ENCODE results near the gene TMEM88. TPM values are rescaled to one million over a fixed set of nuclear protein-coding genes. Genes with fewer than 3 reads are reported as not detected.

TMEM88 gene
- polyA plus RNA-seq, 4 donors: 3.8 to 17.5 (median 7.3) TPM

GRCh38 chr17:7839876-7840261 is 15.0 kb upstream of the TMEM88 start:
- Histone ChIP-seq H3K27ac (ENCODE audit: low read depth in 1 of 3, low read length in 2 of 3) (peak overlapping the region; percentile 41 to 99 (median 67)), H3K36me3 (ENCODE audit: control insufficient read depth in 3 of 3, insufficient read depth in 2 of 3, low read depth in 1 of 3, low read length in 3 of 3) (peaks cover 0 to 4% (median 0%) of the 10 kb centered on the region in 3 donors), H3K27me3 (ENCODE audit: control insufficient read depth in 3 of 3, insufficient read depth in 3 of 3, low read length in 3 of 3) (no peaks in the 10 kb centered on the region), H3K4me3 (ENCODE audit: low read depth in 1 of 3, low read length in 3 of 3) (no peak overlapping the region), H3K9me3 (ENCODE audit: control insufficient read depth in 2 of 2, insufficient read depth in 1 of 2, low read depth in 1 of 2, low read length in 1 of 2) (no peaks in the 10 kb centered on the region), H3K4me1 (ENCODE audit: control insufficient read depth in 3 of 3, insufficient read depth in 2 of 3, low read depth in 1 of 3, low read length in 2 of 3) (peaks cover 4 to 54% (median 16%) of the 10 kb centered on the region in 3 donors)
- no peak for FAIRE-seq
- DNase-seq: no peak
- 19 to 44% (median 43%) methylated on average over 2 of the region's 2 CpGs for WGBS, 3 donors

DNA sequence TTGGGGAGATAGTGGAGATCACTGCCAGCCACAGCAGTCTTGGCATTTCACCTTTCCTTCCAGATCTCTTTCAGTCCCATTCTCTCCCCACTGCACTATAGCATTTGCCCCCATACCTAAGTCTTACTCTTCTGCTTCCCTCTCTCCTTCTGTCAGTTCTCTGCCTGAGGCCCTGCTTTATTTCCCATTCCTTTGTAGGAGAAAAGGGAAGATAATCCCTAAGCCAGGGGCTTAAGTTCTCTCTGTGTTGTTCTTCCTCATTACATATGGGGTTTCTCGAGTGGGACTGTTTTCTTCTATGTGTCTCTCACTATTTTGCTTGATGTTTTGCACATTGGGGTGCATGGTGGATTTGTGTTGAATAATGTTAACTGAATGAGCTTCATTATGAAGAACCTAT is 14.4 kb upstream of the TMEM88 start:
- Histone ChIP-seq H3K27ac (ENCODE audit: low read depth in 1 of 3, low read length in 2 of 3) (peak overlapping the region; percentile 94 to 99 (median 96)), H3K4me1 (ENCODE audit: control insufficient read depth in 3 of 3, insufficient read depth in 2 of 3, low read depth in 1 of 3, low read length in 2 of 3) (peaks cover 4 to 60% (median 20%) of the 10 kb centered on the region in 3 donors)

DNA sequence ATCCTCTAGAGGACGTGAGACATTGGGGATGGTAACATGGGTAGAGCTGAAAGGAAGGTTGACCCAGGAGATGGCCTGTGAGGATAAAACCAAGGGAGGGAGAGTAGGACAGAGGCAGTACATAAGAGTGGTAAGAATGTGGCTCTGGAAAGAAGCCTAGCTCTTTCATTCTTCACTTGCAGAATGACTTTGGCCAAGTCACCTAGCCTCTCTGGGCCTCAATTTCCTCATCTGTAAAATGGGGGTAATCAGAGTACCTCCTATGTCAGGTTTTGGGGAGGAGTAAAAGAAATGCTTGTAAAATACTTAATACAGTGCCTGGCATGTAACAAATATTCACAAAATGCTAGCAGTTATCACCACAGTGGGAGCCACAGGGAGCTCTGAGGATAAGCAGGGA is 14.0 kb upstream of the TMEM88 start:
- Histone ChIP-seq H3K27me3 (ENCODE audit: control insufficient read depth in 3 of 3, insufficient read depth in 3 of 3, low read length in 3 of 3) (no peaks in the 10 kb centered on the region), H3K4me3 (ENCODE audit: low read depth in 1 of 3, low read length in 3 of 3) (peak overlapping the region in 2 of 3 donors; percentile 71 to 84), H3K9me3 (ENCODE audit: control insufficient read depth in 2 of 2, insufficient read depth in 1 of 2, low read depth in 1 of 2, low read length in 1 of 2) (no peaks in the 10 kb centered on the region), H3K36me3 (ENCODE audit: control insufficient read depth in 3 of 3, insufficient read depth in 2 of 3, low read depth in 1 of 3, low read length in 3 of 3) (peaks cover 0 to 14% (median 1%) of the 10 kb centered on the region in 3 donors), H3K27ac (ENCODE audit: low read depth in 1 of 3, low read length in 2 of 3) (peak overlapping the region; percentile 94 to 99 (median 96)), H3K4me1 (ENCODE audit: control insufficient read depth in 3 of 3, insufficient read depth in 2 of 3, low read depth in 1 of 3, low read length in 2 of 3) (peaks cover 4 to 63% (median 20%) of the 10 kb centered on the region in 3 donors)
- no peak for DNase-seq
- no peak for FAIRE-seq
- WGBS, 3 donors: 42 to 51% (median 47%) methylated on average over 1 of the region's 1 CpG

More for the DNA sequence above, 14.4 kb upstream of the TMEM88 start:
- Histone ChIP-seq H3K4me3 (ENCODE audit: low read depth in 1 of 3, low read length in 3 of 3) (no peak overlapping the region), H3K9me3 (ENCODE audit: control insufficient read depth in 2 of 2, insufficient read depth in 1 of 2, low read depth in 1 of 2, low read length in 1 of 2) (no peaks in the 10 kb centered on the region), H3K36me3 (ENCODE audit: control insufficient read depth in 3 of 3, insufficient read depth in 2 of 3, low read depth in 1 of 3, low read length in 3 of 3) (peaks cover 0 to 10% (median 0%) of the 10 kb centered on the region in 3 donors), H3K27me3 (ENCODE audit: control insufficient read depth in 3 of 3, insufficient read depth in 3 of 3, low read length in 3 of 3) (no peaks in the 10 kb centered on the region)
- 32 to 57% (median 54%) methylated on average over 1 of the region's 1 CpG for WGBS, 3 donors
- DNase-seq (no peak), FAIRE-seq (no peak)

DNA sequence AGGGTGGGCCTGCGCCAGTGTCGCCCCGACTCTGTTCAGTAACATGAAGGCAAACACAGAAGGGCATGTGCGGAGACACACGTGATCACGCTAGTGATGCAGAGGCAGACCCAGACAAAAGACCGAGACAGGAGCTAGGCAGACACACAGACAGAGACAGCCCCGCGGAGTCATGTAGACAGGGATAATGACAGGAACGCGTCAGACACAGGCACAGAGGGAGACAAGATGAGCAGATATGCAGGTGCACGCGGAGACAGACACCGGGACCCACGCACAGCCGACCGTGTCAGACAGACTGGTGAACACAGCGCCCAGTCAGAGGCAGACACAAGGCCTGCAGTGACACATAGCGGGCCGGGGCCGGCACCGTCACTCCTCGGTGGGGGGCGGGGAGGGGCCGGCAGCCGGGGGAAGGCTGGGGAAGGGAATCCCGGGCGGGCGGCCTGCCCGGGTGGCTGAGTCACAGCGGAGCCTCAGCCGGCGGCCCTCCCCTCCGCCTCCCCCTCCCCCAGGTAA is 13.4 kb upstream of the TMEM88 start:
- peak; percentile 80 to 88 for DNase-seq
- no peak for FAIRE-seq
- 1 to 3% (median 3%) methylated on average over 26 to 34 of the region's 34 CpGs for WGBS, 3 donors
- Histone ChIP-seq H3K4me1 (ENCODE audit: control insufficient read depth in 3 of 3, insufficient read depth in 2 of 3, low read depth in 1 of 3, low read length in 2 of 3) (peaks cover 4 to 59% (median 20%) of the 10 kb centered on the region in 3 donors), H3K4me3 (ENCODE audit: low read depth in 1 of 3, low read length in 3 of 3) (peak overlapping the region; percentile 62 to 84 (median 71)), H3K27ac (ENCODE audit: low read depth in 1 of 3, low read length in 2 of 3) (peak overlapping the region; percentile 94 to 99 (median 96)), H3K36me3 (ENCODE audit: control insufficient read depth in 3 of 3, insufficient read depth in 2 of 3, low read depth in 1 of 3, low read length in 3 of 3) (peaks cover 2 to 20% (median 6%) of the 10 kb centered on the region in 3 donors), H3K9me3 (ENCODE audit: control insufficient read depth in 2 of 2, insufficient read depth in 1 of 2, low read depth in 1 of 2, low read length in 1 of 2) (no peaks in the 10 kb centered on the region), H3K27me3 (ENCODE audit: control insufficient read depth in 3 of 3, insufficient read depth in 3 of 3, low read length in 3 of 3) (no peaks in the 10 kb centered on the region)

GRCh38 chr17:7841915-7842379 is 12.9 kb upstream of the TMEM88 start:
- no peak for FAIRE-seq
- Histone ChIP-seq H3K27ac (ENCODE audit: low read depth in 1 of 3, low read length in 2 of 3) (peak overlapping the region; percentile 94 to 99 (median 96)), H3K27me3 (ENCODE audit: control insufficient read depth in 3 of 3, insufficient read depth in 3 of 3, low read length in 3 of 3) (no peaks in the 10 kb centered on the region), H3K9me3 (ENCODE audit: control insufficient read depth in 2 of 2, insufficient read depth in 1 of 2, low read depth in 1 of 2, low read length in 1 of 2) (no peaks in the 10 kb centered on the region), H3K36me3 (ENCODE audit: control insufficient read depth in 3 of 3, insufficient read depth in 2 of 3, low read depth in 1 of 3, low read length in 3 of 3) (peaks cover 6 to 25% (median 9%) of the 10 kb centered on the region in 3 donors), H3K4me3 (ENCODE audit: low read depth in 1 of 3, low read length in 3 of 3) (peak overlapping the region; percentile 62 to 84 (median 71)), H3K4me1 (ENCODE audit: control insufficient read depth in 3 of 3, insufficient read depth in 2 of 3, low read depth in 1 of 3, low read length in 2 of 3) (peaks cover 4 to 54% (median 19%) of the 10 kb centered on the region in 3 donors)
- WGBS, 3 donors: 0 to 1% (median 1%) methylated on average over 40 to 46 of the region's 46 CpGs
- DNase-seq: peak; percentile 90 to 97

GRCh38 chr17:7842380-7843256 is 12.2 kb upstream of the TMEM88 start:
- Histone ChIP-seq H3K36me3 (ENCODE audit: control insufficient read depth in 3 of 3, insufficient read depth in 2 of 3, low read depth in 1 of 3, low read length in 3 of 3) (peaks cover 9 to 31% (median 10%) of the 10 kb centered on the region in 3 donors), H3K27ac (ENCODE audit: low read depth in 1 of 3, low read length in 2 of 3) (peak overlapping the region; percentile 94 to 99 (median 96)), H3K4me1 (ENCODE audit: control insufficient read depth in 3 of 3, insufficient read depth in 2 of 3, low read depth in 1 of 3, low read length in 2 of 3) (peaks cover 4 to 48% (median 16%) of the 10 kb centered on the region in 3 donors), H3K4me3 (ENCODE audit: low read depth in 1 of 3, low read length in 3 of 3) (peak overlapping the region; percentile 62 to 84 (median 71)), H3K27me3 (ENCODE audit: control insufficient read depth in 3 of 3, insufficient read depth in 3 of 3, low read length in 3 of 3) (no peaks in the 10 kb centered on the region), H3K9me3 (ENCODE audit: control insufficient read depth in 2 of 2, insufficient read depth in 1 of 2, low read depth in 1 of 2, low read length in 1 of 2) (no peaks in the 10 kb centered on the region)
- FAIRE-seq (no peak), DNase-seq (peak; percentile 79 to 81)
- 0 to 1% (median 1%) methylated on average over 45 to 47 of the region's 47 CpGs for WGBS, 3 donors

DNA sequence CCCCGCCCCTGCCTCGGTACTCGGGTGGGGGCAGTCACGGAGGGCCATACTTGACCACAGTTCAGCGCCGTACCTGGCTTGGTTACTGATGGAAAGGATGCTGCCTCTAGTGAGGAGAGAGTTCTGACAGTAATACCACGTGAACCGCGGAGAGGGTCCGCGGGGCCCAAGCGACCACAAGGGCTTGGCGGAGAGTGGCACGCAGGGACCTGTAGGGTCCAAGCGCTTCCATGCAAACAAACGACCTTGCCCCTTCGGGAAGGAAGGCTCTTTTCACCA is 11.7 kb upstream of the TMEM88 start:
- Histone ChIP-seq H3K27ac (ENCODE audit: low read depth in 1 of 3, low read length in 2 of 3) (peak overlapping the region; percentile 94 to 99 (median 96)), H3K36me3 (ENCODE audit: control insufficient read depth in 3 of 3, insufficient read depth in 2 of 3, low read depth in 1 of 3, low read length in 3 of 3) (peaks cover 9 to 36% (median 10%) of the 10 kb centered on the region in 3 donors), H3K4me3 (ENCODE audit: low read depth in 1 of 3, low read length in 3 of 3) (peak overlapping the region; percentile 62 to 84 (median 71)), H3K4me1 (ENCODE audit: control insufficient read depth in 3 of 3, insufficient read depth in 2 of 3, low read depth in 1 of 3, low read length in 2 of 3) (peaks cover 4 to 44% (median 14%) of the 10 kb centered on the region in 3 donors), H3K27me3 (ENCODE audit: control insufficient read depth in 3 of 3, insufficient read depth in 3 of 3, low read length in 3 of 3) (no peaks in the 10 kb centered on the region), H3K9me3 (ENCODE audit: control insufficient read depth in 2 of 2, insufficient read depth in 1 of 2, low read depth in 1 of 2, low read length in 1 of 2) (no peaks in the 10 kb centered on the region)
- 0 to 1% (median 0%) methylated on average over 17 of the region's 17 CpGs for WGBS, 3 donors
- FAIRE-seq: no peak
- DNase-seq: no peak

DNA sequence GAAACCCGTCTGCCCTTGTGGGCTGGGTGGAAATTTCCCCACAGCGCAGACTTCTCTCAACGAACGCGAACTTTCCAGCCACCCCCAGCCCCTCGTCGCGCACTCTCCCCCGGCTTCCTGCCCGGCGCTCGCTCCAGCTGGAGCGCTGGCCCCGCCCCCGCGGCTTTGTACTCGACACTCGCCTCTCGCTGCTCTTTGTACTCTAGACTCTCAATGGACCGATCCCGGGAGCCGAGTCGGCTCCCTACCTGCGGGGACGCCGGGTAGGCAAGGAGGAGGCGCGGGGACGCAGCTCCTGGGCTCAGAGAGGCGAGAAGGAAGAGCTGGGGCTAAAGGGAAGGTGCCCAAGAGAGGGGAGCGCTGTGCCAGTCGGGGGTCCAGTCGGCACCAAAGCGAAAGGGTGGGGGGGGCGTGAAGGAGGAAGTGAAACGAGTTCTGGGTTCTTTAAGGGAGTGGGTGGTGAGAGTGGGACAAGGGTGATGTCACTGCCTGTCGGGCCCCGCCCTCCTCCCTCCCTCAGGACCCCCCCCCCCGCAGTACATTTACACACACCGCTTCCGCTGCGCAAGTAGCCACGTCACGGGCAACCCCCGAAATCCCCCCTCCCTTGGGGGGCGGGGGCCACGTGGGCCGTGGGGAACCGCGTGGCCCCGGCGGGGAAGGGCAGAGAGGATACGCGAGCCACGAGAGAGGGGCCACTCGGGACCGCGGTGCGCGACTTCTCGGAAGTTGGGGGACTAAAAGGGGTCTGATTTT is 11.2 kb upstream of the TMEM88 start:
- Histone ChIP-seq H3K4me1 (ENCODE audit: control insufficient read depth in 3 of 3, insufficient read depth in 2 of 3, low read depth in 1 of 3, low read length in 2 of 3) (peaks cover 4 to 41% (median 14%) of the 10 kb centered on the region in 3 donors), H3K9me3 (ENCODE audit: control insufficient read depth in 2 of 2, insufficient read depth in 1 of 2, low read depth in 1 of 2, low read length in 1 of 2) (no peaks in the 10 kb centered on the region), H3K36me3 (ENCODE audit: control insufficient read depth in 3 of 3, insufficient read depth in 2 of 3, low read depth in 1 of 3, low read length in 3 of 3) (peaks cover 10 to 41% (median 11%) of the 10 kb centered on the region in 3 donors), H3K27ac (ENCODE audit: low read depth in 1 of 3, low read length in 2 of 3) (peak overlapping the region; percentile 94 to 99 (median 96)), H3K4me3 (ENCODE audit: low read depth in 1 of 3, low read length in 3 of 3) (peak overlapping the region; percentile 62 to 84 (median 71)), H3K27me3 (ENCODE audit: control insufficient read depth in 3 of 3, insufficient read depth in 3 of 3, low read length in 3 of 3) (no peaks in the 10 kb centered on the region)
- 0 to 1% (median 0%) methylated on average over 44 to 61 of the region's 61 CpGs for WGBS, 3 donors
- FAIRE-seq (no peak), DNase-seq (peak; percentile 93 to 97)

Data from small intestine (tissue), 7 donors.